ENCODE measurements around the gene PRKCA.

DNA sequence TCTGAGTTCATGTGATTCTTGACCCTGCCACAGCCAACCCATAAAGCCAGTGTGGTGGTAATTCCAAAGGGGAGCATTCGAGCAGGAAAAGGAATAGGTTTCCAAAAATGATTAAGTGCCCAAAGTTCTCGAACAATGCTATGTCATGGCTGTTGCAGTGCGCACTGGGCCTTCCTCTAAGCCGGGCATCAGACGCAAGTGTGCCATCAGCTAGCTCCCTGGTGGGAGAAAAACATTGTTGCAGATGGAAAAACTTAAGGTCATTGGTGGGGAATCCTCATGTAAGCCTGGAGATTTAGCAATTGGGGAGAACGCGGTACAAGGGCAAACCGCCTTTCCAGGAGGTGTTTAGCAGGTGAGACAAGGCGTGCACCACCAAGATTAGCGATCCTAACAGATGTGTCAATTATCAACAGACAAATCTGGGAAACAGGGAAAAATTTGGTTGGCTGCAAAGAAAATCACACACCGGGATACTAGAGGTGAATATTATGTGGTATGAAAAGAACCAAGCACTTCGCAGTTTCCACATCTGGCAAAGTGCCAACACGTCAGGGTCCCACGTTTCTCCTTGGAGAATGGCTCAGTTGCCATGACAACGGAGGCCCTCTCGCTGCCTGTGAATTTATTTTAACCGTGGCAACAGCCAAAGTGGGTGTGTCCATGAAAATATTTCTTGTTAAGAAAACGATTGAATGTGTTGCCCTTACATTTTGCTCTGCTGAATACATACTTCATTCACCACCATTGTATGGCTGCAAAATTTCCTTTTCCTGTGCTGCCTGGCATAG, 414.0 kb downstream of the PRKCA start:
- TF ChIP-seq POLR2AphosphoS5 (IDR thresholded peaks at IDR 0.05) = no peak
- TF ChIP-seq, protein P1, sequence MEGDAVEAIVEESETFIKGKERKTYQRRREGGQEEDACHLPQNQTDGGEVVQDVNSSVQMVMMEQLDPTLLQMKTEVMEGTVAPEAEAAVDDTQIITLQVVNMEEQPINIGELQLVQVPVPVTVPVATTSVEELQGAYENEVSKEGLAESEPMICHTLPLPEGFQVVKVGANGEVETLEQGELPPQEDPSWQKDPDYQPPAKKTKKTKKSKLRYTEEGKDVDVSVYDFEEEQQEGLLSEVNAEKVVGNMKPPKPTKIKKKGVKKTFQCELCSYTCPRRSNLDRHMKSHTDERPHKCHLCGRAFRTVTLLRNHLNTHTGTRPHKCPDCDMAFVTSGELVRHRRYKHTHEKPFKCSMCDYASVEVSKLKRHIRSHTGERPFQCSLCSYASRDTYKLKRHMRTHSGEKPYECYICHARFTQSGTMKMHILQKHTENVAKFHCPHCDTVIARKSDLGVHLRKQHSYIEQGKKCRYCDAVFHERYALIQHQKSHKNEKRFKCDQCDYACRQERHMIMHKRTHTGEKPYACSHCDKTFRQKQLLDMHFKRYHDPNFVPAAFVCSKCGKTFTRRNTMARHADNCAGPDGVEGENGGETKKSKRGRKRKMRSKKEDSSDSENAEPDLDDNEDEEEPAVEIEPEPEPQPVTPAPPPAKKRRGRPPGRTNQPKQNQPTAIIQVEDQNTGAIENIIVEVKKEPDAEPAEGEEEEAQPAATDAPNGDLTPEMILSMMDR (IDR thresholded peaks at IDR 0.05) = no peak
- no peak for TF ChIP-seq POLR2A (IDR thresholded peaks at IDR 0.05)

Measured in gastroesophageal sphincter (tissue), 3 donors.